ENCODE measurements around the gene FBXO33. TPM values are rescaled to one million over a fixed set of nuclear protein-coding genes. Genes with fewer than 3 reads are reported as not detected.
A peak's percentile ranks its signal among the peaks of the same experiment; 100 is the strongest.

The FBXO33 gene
- total RNA-seq, 1 donor, result 22.6 TPM

GRCh38 chr14:39431416-39432178 is 636 bp downstream of the FBXO33 start:
- DNase-seq (ENCODE audit: low read depth in 2 of 3, low spot score in 2 of 3), result peak; percentile 4 to 48 (median 39)

- DNase-seq (ENCODE audit: low read depth in 2 of 3, low spot score in 2 of 3), result peak in 2 of 3 donors; percentile 4 to 28
These were observed 1.3 kb downstream of the FBXO33 start for GRCh38 chr14:39430762-39431415.

- no peak for DNase-seq (ENCODE audit: low read depth in 2 of 3, low spot score in 2 of 3)
These were observed 4.1 kb downstream of the FBXO33 start for GRCh38 chr14:39428118-39428517.

- peak in 2 of 3 donors; percentile 36 to 43 for DNase-seq (ENCODE audit: low read depth in 2 of 3, low spot score in 2 of 3)
These were observed 5.6 kb downstream of the FBXO33 start for GRCh38 chr14:39426605-39427004.

- no peak for DNase-seq (ENCODE audit: low read depth in 2 of 3, low spot score in 2 of 3)
These were observed 6.3 kb downstream of the FBXO33 start for GRCh38 chr14:39425947-39426346.

- DNase-seq (ENCODE audit: low read depth in 2 of 3, low spot score in 2 of 3), result no peak
These were observed 8.4 kb downstream of the FBXO33 start for GRCh38 chr14:39423793-39424192.

GRCh38 chr14:39422243-39422642 is 10.0 kb downstream of the FBXO33 start:
- no peak for DNase-seq (ENCODE audit: low read depth in 2 of 3, low spot score in 2 of 3)

- no peak for DNase-seq (ENCODE audit: low read depth in 2 of 3, low spot score in 2 of 3)
These were observed 13.0 kb downstream of the FBXO33 start for GRCh38 chr14:39419272-39419671.

- DNase-seq (ENCODE audit: low read depth in 2 of 3, low spot score in 2 of 3), result no peak
These were observed 15.2 kb downstream of the FBXO33 start for GRCh38 chr14:39417014-39417413.

GRCh38 chr14:39416072-39416471 is 16.2 kb downstream of the FBXO33 start:
- peak in 1 of 3 donors; percentile 36 for DNase-seq (ENCODE audit: low read depth in 2 of 3, low spot score in 2 of 3)

GRCh38 chr14:39406560-39406959 is 25.7 kb downstream of the FBXO33 start:
- DNase-seq (ENCODE audit: low read depth in 2 of 3, low spot score in 2 of 3), result no peak

GRCh38 chr14:39398382-39398781 is 33.9 kb downstream of the FBXO33 start:
- no peak for DNase-seq (ENCODE audit: low read depth in 2 of 3, low spot score in 2 of 3)

- no peak for DNase-seq (ENCODE audit: low read depth in 2 of 3, low spot score in 2 of 3)
These were observed 35.8 kb downstream of the FBXO33 start for GRCh38 chr14:39396448-39396847.

GRCh38 chr14:39395555-39396254 is 36.5 kb downstream of the FBXO33 start:
- no peak for DNase-seq (ENCODE audit: low read depth in 2 of 3, low spot score in 2 of 3)

GRCh38 chr14:39393289-39393688 is 38.9 kb downstream of the FBXO33 start:
- no peak for DNase-seq (ENCODE audit: low read depth in 2 of 3, low spot score in 2 of 3)

GRCh38 chr14:39384177-39384576 is 48.1 kb downstream of the FBXO33 start:
- DNase-seq (ENCODE audit: low read depth in 2 of 3, low spot score in 2 of 3), result no peak

GRCh38 chr14:39383741-39384140 is 48.5 kb downstream of the FBXO33 start:
- no peak for DNase-seq (ENCODE audit: low read depth in 2 of 3, low spot score in 2 of 3)

GRCh38 chr14:39383026-39383660 is 49.1 kb downstream of the FBXO33 start:
- no peak for DNase-seq (ENCODE audit: low read depth in 2 of 3, low spot score in 2 of 3)

GRCh38 chr14:39382463-39382862 is 49.8 kb downstream of the FBXO33 start:
- DNase-seq (ENCODE audit: low read depth in 2 of 3, low spot score in 2 of 3), result no peak

- no peak for DNase-seq (ENCODE audit: low read depth in 2 of 3, low spot score in 2 of 3)
These were observed 50.9 kb downstream of the FBXO33 start for GRCh38 chr14:39381366-39381765.

Data from hematopoietic multipotent progenitor cell (in vitro differentiated cells).